Retina (tissue), 1 donor: ENCODE measurements around the gene GPATCH2L.
A peak's percentile ranks its signal among the peaks of the same experiment; 100 is the strongest.

ENCODE experiments used
- DNase-seq: peaks from one replicate; pipeline ENCODE4 v3.0.0-alpha.2; 2016

Gene GPATCH2L

GRCh38 chr14:76151398-76152332 lies at the start of gene GPATCH2L:
Gene GPATCH2L (plus strand): TSS chr14:76151922. CDS start chr14:76154364, 2,442 bp downstream.
- peak; percentile 95 for DNase-seq

- no peak for DNase-seq
These were observed 46.8 kb upstream of the GPATCH2L start for GRCh38 chr14:76104802-76105355.

DNA sequence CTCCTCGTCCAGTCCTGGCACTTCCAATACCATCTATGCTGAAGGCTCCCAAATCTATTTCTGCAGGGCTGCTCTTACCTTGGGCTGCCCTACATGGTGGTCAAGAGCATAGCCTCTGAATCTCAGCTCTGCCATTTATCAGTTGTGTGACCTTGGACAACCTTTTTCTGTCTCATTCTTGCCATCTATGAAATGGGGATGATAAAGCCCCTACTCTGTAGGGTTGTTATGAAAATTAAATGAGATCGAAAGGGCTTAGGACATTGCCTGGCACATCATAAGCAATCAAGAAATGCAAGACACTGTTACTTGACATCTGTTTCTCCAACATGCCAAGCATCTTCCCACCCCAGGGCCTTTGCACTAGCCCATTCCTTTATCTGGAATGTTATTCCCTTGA lies 45.5 kb upstream of the GPATCH2L start:
- DNase-seq: no peak

- no peak for DNase-seq
These were observed 42.4 kb upstream of the GPATCH2L start for GRCh38 chr14:76109087-76109880.

DNA sequence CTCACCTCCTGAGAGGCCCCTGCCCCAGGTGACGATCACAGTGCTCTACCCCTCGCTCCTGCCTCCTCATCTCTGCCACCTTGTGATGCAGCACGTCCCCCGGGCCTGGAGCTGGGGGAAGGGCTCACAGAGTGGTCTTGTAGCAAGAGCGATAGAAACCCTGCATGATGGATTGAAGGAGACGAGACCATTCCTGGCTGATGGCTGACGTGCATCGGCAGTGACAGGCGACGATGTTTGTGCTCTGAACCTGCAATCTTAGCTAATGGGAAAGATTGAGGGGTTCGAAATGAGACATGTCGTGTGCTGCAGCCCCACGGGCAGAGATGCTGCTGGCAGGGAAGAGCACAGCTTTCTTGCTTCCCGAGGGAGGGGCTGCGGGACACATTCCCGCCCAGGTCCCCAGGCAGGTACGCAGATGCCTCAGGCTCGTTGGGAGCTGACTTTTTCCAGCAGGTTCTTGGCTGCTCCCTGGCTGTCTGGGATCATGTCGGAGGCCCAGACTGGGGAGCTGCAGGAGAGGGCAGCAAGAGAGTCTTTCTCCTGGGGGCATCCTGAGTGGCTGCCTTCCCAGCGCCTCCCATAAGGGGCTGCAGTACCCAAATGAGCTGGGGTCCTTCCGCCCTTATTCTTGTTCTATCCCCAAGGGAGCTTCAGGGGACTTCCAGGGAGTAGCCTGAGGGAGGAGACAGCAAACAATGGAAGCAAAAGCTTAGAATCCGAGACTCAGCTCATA lies 38.7 kb upstream of the GPATCH2L start:
- peak; percentile 74 for DNase-seq

DNA sequence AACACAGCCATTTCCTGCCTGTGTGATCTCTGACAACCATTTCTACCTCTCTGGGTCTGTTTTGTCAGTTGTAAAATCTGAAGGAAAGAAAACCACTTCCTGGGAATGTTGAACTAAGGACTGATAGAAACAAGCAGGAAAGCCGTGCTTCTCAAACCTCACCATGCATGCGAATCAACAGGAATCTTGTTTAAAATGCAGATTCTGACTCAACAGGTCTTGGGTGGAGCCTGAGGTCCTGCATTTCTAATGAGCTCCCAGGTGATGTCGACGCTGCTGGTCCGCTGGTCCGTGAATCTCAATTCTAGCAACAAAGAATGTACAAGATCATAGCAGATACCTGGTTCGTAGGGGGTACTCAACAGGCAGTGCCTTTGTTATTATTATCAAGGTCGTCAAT lies 38.0 kb upstream of the GPATCH2L start:
- DNase-seq: no peak

DNA sequence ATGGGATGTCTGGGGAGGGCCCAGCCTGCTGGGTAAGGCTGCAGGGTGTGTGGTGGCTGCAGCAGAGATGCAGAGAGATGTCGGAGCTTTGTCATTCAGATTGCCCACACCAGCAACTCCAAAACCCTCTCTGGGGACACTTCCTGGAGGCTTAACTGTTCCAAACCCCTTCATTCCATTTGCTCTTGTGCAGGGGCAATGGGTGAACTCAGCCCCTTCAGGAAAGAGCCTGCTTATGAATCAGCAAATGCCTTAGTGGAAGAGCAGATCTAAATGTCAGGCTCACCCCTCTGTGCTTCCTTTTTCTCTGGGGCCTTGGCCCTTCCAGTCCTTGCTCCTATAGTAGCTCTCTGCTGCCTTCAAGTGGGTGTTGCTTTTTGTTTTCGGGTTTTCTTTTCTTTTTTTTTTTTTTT lies 36.7 kb upstream of the GPATCH2L start:
- DNase-seq: no peak

DNA sequence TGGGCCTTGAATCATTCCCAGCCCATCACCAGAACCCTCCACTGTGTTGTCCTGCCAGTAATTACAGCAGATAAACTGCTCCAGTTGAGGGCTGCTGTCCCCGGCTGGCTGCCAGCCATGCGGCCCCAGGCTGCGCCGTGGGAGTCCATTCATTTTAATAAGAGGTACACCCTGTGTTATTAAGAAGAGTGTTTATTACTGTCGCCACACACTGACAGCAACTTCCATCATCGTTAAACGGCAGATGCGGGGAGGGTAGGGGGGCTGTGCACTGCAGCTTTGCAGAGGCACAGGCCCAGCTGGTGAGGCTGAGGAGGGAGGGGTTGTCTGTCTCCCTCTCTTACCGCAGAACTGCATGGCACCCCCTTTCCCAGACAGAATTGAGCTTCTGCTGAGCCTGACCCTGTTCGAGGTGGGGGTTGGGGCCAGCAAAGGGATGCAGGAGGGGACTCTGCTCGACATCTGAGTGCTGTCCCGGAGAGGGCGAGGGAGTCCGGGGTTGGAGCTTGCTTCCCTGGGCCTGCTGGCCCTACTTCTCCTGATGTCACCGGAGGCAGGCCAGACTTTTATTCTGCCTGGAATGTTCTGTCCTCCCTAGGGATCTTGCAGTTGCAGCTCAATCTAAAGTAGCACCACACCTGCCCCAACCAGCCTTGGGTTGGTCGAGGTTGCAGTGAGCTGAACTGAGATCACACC lies 33.8 kb upstream of the GPATCH2L start:
- DNase-seq: peak; percentile 60

GRCh38 chr14:76118594-76118993 lies 33.1 kb upstream of the GPATCH2L start:
- no peak for DNase-seq

DNA sequence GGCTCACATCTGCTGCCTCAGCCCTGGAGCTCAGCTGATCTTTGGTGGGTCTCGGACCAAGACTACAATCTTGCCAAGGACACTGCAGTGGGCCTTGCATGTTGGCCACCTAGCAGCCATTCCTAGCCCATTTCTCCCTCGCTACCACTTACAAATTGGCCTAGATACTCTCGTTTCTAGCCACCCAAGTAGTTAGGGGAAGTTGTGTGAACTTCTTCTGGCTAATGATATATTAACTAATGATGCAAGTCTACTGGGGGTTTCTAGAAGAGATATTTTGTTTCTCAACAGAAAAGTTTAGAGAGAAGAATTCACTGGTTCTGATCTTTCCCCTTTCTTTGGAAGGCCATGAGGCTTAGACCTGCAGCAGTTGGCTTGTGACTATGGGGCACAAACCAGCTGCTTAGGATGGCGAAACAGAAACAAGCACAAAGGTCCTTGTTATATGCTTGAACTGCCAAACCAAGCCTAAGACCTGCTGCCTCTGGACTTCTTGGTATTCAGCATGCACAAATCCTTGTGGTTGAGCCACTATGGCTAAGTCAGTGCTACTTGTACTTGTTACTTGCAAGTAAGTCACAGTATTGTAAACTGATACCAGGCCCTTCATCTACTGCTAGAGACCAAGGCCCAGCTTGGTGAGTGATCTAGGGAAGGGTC lies 30.5 kb upstream of the GPATCH2L start:
- no peak for DNase-seq

DNA sequence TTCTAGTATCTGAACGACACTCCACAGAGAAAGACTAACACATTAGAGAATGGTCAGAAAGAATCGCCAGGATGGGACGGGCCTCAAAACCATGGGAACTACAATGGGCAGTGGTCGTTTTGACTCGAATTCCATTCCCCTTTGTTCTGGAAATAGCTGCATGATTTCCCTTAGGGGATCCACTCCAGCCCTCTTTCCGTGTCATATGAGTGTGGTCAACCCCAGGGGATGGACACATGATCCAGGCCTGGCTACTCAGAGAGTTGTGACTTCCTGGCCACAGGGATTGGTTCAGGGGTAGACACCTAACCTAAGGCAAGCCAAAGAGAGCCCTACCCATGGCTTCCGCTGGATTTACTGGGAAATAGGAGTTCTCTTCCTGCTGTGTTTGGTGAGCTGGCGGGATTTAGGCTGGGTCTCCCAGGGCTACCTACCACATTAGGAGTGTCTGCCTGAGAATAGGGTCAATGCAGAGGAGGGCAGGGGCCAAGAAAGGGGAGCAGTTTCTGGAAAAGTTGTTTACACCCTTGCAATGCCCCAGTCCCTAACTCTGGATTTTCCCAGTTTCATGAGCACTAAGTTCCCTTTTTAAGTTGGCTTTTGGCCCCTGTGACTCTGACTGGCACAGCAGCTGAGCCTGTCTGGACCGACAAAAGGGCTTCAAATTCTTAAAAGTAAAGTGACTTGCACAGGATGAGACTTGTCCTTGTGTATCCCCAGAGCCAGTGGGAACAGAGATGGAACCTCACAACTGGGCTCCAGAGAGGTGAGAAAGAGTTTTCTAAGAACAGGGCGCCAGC lies 28.1 kb upstream of the GPATCH2L start:
- no peak for DNase-seq

GRCh38 chr14:76125511-76125910 lies 26.2 kb upstream of the GPATCH2L start:
- no peak for DNase-seq

GRCh38 chr14:76126076-76126475 lies 25.6 kb upstream of the GPATCH2L start:
- no peak for DNase-seq

DNA sequence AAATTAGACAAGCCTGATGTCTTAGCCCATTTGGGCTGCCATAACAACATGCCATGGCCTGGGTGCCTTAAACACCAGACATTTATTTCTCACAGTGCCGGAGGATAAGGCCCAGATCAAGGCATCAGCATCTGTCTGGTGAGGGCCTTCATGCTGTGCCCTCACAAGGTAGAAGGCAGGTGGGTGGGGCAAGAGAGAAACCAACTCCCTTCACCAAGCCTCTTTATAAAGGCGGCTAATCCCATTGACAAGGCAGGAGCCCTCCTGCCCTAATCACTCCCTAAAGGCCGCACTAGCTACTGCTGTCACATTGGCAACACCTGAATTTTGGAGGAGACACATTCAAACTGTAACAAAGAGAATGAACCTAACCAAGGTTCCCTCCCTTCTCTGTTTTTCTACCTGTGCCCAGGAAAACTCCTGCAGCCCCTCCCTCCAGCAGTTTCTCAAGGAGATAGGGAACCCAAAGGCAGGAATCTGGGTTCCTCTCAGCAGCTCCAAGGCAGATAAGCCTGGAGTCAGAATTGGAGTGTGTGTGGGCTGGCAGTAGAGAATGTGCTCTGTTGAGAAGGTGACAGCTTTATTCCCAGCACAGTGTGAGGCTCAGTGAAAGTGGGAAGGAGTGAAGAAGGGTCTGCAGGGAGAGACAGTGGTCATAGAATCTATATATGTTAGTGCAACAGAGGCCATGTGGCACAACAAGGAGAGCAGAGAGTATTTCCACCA lies 21.7 kb upstream of the GPATCH2L start:
- no peak for DNase-seq

DNA sequence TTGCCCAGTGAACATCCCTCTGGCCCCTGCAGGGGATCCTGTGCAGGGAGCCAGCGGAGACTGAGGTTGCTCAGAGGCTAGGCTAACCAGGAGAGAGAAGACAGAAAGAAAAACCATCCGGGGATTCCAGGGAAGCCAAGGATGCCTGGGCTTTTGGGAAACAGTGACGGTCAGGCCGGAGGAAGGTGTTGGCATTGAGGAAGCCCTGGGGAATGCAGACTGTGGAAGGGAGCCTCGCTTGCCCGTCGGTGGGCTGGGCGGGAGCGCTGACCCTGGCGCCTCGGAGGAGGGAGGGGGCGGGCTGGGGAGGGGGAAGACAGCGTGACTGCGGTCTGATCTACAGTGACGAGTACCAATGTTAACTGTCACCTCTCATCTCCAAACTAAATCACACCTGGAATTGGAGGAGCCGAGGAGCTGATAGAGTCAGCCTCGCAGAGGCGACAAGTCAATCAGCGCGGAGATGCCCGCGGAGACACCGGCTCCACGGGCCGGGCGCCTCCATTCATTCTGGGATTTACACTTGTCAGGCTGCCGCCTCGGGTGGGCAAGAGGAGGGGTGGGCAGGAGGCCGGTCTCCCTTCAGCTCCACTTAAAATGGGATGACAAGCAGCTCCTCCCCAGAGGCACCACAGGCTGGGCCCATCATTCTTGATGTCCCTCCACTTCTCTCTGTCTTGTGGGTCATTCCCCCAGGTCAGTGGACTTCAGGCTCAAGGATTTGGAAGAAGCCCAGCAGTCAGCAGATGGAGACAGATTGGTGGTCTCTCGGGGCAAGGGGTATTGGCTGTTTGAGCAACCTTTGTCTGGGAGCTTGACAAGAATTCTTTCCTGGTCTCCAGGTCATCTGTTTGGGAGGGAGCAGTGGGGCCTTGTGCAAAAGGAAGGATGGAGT lies 20.4 kb upstream of the GPATCH2L start:
- no peak for DNase-seq

- peak; percentile 48 for DNase-seq
These were observed 18.6 kb upstream of the GPATCH2L start for GRCh38 chr14:76133103-76133502.

DNA sequence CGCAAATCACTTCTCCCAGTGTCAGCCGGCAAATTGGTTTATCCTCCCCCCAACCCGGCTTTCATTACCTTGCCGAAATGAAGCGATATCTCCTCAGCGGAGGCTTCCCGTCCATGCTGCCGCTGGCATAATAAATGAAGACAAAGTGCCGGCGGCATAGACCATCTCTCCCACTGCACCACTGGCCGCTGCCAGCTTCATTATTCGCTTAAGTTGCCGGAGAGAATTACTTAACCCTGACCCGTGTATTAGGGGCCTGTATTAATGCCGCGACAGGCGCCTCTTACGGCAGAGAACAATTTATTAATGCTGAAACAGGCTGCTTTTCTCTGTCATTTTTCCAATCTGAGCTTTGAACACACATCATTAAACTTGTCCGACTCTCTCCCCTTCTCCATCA lies 17.5 kb upstream of the GPATCH2L start:
- DNase-seq: no peak

DNA sequence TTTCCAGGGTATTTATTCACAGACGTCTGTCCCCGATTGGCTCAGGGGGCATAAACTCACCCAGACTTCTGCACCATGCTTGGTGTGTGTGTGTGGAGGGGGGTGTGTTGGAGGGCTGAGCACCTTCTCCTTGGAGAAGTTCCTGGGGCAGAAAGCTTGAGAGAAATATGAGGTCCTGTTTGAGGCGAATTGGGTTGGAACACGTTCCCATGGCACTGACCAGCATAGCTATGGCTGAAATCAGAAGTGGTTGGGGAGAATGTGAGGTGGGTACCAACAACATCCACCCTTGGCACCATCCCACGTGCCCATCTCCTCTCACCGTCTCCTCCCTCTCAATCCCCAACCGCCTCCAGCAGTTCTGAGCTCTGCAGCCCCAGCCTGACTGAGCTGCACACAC lies 16.0 kb upstream of the GPATCH2L start:
- DNase-seq: no peak
